ENCODE measurements around the gene XRN2. TPM values are rescaled to one million over a fixed set of nuclear protein-coding genes. Genes with fewer than 3 reads are reported as not detected.

The XRN2 gene
- total and polyA plus RNA-seq, 2 of the 13 experiments (the other 11 are each of a cell fraction or from before 2014, with no cell fraction given) = 90.3 to 171 TPM

GRCh38 chr20:21288587-21289370, 14.4 kb upstream of the XRN2 start:
- no peak for DNase-seq (ENCODE audit: low spot score)
- no peaks in the 10 kb centered on the region for H4K20me1 ChIP-seq (ENCODE audit: insufficient read depth, low read length)
- POLR2A ChIA-PET = interaction anchor here (1.0 kb wide), 1 partner anchor 14 kb away, joined by 3 read pairs; no protein-coding TSS in a partner anchor
- H3K9me3 ChIP-seq (ENCODE audit: low read length) = 0 out of 2 replicates have a peak, but pooled peaks cover 7% of the 10 kb centered on the region
- no peak overlapping the region for H3K27ac ChIP-seq (ENCODE audit: extremely low read length, insufficient read depth, low read length)
- CTCF ChIA-PET (ENCODE audit: low intra/inter-chr PET ratio, low total read pairs) = no interaction called here
- no peaks in the 10 kb centered on the region for H3K79me2 ChIP-seq (ENCODE audit: insufficient read depth, low read length)
- no peak overlapping the region for H3K4me3 ChIP-seq (replicated peaks in 1 of 3; ENCODE audit: insufficient read depth in 1 of 3, low read depth in 2 of 3, low read length in 3 of 3)
- no peak for FAIRE-seq
- no peaks in the 10 kb centered on the region for H3K36me3 ChIP-seq (replicated peaks in 1 of 2; ENCODE audit: control insufficient read depth in 1 of 2, insufficient read depth in 2 of 2, low read length in 2 of 2)
- intact Hi-C loops (cut with micrococcal nuclease; ENCODE audit: unreplicated experiment) = no loop called here
- no peak for TF ChIP-seq YEATS4 (CRISPR knock-in tag; IDR thresholded peaks at IDR 0.05; ENCODE audit: borderline replicate concordance)
- TF ChIP-seq CEBPG (CRISPR knock-in tag; IDR thresholded peaks at IDR 0.05) = peak; percentile 62
- peak; percentile 90 for TF ChIP-seq CEBPB (IDR thresholded peaks at IDR 0.05; ENCODE audit: borderline replicate concordance, low read depth, low read length)
- no peak for TF ChIP-seq ZBTB39 (CRISPR knock-in tag; IDR thresholded peaks at IDR 0.05)
- peak overlapping the region; percentile 11; the same call in 1 of the 2 replicates for H3K4me2 ChIP-seq (ENCODE audit: low read depth, low read length)
- no peak overlapping the region for H3K9ac ChIP-seq (ENCODE audit: insufficient read depth, low read depth, low read length)
- in situ Hi-C loops (cut with HindIII; ENCODE audit: extremely low pct_ligation_motif_present, low pct_unique_long_range_greater_than_20kb) = no loop called here
- H2AFZ ChIP-seq (ENCODE audit: low read length) = no peak overlapping the region
- WGBS (ENCODE audit: low lambda C conversion rate) = 30% methylated on average over 14 of the region's 14 CpGs
- H3K4me1 ChIP-seq (ENCODE audit: insufficient read depth, low read length) = peaks cover 28% of the 10 kb centered on the region
- ATAC-seq = peak; percentile 21
- BruUV-seq (replicated peaks) = no TSS peak
- no peaks in the 10 kb centered on the region for H3K27me3 ChIP-seq (ENCODE audit: control insufficient read depth in 1 of 2, insufficient read depth in 2 of 2, low read length in 2 of 2)

GRCh38 chr20:21289651-21290050, 13.5 kb upstream of the XRN2 start:
- Histone ChIP-seq H3K9me3 (ENCODE audit: low read length) (0 out of 2 replicates have a peak, but pooled peaks cover 7% of the 10 kb centered on the region), H3K4me1 (ENCODE audit: insufficient read depth, low read length) (peaks cover 28% of the 10 kb centered on the region), H3K4me2 (ENCODE audit: low read depth, low read length) (no peak overlapping the region), H3K4me3 (replicated peaks in 1 of 3; ENCODE audit: insufficient read depth in 1 of 3, low read depth in 2 of 3, low read length in 3 of 3) (no peak overlapping the region), H3K27me3 (ENCODE audit: control insufficient read depth in 1 of 2, insufficient read depth in 2 of 2, low read length in 2 of 2) (0 out of 5 replicates have a peak, but pooled peaks cover 0 to 5% of the 10 kb centered on the region in 2 experiments), H3K27ac (ENCODE audit: extremely low read length, insufficient read depth, low read length) (no peak overlapping the region), H3K79me2 (ENCODE audit: insufficient read depth, low read length) (no peaks in the 10 kb centered on the region), H4K20me1 (ENCODE audit: insufficient read depth, low read length) (no peaks in the 10 kb centered on the region), H2AFZ (ENCODE audit: low read length) (no peak overlapping the region), H3K36me3 (replicated peaks in 1 of 2; ENCODE audit: control insufficient read depth in 1 of 2, insufficient read depth in 2 of 2, low read length in 2 of 2) (no peaks in the 10 kb centered on the region), H3K9ac (ENCODE audit: insufficient read depth, low read depth, low read length) (no peak overlapping the region)
- intact Hi-C loops (cut with micrococcal nuclease; ENCODE audit: unreplicated experiment) = no loop called here
- no TSS peak for BruUV-seq (replicated peaks)
- no peak for TF ChIP-seq MNT (IDR thresholded peaks at IDR 0.05)
- no peak for TF ChIP-seq SAP130 (CRISPR knock-in tag; IDR thresholded peaks at IDR 0.05; ENCODE audit: low read depth)
- no peak for TF ChIP-seq ZNF7 (CRISPR knock-in tag; IDR thresholded peaks at IDR 0.05)
- in situ Hi-C loops (cut with HindIII; ENCODE audit: extremely low pct_ligation_motif_present, low pct_unique_long_range_greater_than_20kb) = no loop called here
- under 1% methylated on average over 2 of the region's 2 CpGs for WGBS (ENCODE audit: low lambda C conversion rate)
- no peak for DNase-seq (ENCODE audit: low spot score)
- no peak for ATAC-seq
- ChIA-PET POLR2A (interaction anchor here (0.9 kb wide), 1 partner anchor 14 kb away, joined by 4 read pairs; the partner anchor contains the start of gene XRN2), CTCF (ENCODE audit: low intra/inter-chr PET ratio, low total read pairs) (no interaction called here)
- no peak for FAIRE-seq

All from HepG2 (cell line).